HG03354 (cell line): ENCODE measurements around the gene NTN1.
"Not testable (repeated sequence)": the region's sequence is repeated elsewhere in the genome, so short reads cannot be mapped to it uniquely, and the experiment has no call there.

Experiments
- ATAC-seq: cut with Tn5 transposase; IDR thresholded peaks from one replicate; pipeline ENCODE4 v1.9.1; 2021; ENCODE audit warnings: mild to moderate bottlenecking; ENCODE audit not compliant: unreplicated experiment, poor library complexity, severe bottlenecking

NTN1 gene

GRCh38 chr17:9072696-9073339 lies 51.5 kb downstream of the NTN1 start:
- ATAC-seq, result no peak

GRCh38 chr17:9074131-9074530 lies 52.8 kb downstream of the NTN1 start:
- no peak for ATAC-seq

GRCh38 chr17:9079461-9080103 lies 58.3 kb downstream of the NTN1 start:
- no peak for ATAC-seq

- ATAC-seq, result no peak
Observed at GRCh38 chr17:9080296-9080914, 59.1 kb downstream of the NTN1 start.

GRCh38 chr17:9080983-9081382 lies 59.7 kb downstream of the NTN1 start:
- ATAC-seq, result no peak

GRCh38 chr17:9086577-9086976 lies 65.3 kb downstream of the NTN1 start:
- no peak for ATAC-seq

GRCh38 chr17:9087921-9088320 lies 66.6 kb downstream of the NTN1 start:
- ATAC-seq, result no peak

GRCh38 chr17:9090641-9091096 lies 69.4 kb downstream of the NTN1 start:
- ATAC-seq, result no peak

GRCh38 chr17:9094193-9094592 lies 72.9 kb downstream of the NTN1 start:
- ATAC-seq, result no peak

- no peak for ATAC-seq
Observed at GRCh38 chr17:9095390-9095789, 74.1 kb downstream of the NTN1 start.

GRCh38 chr17:9098242-9098825 lies 77.0 kb downstream of the NTN1 start:
- ATAC-seq, result no peak

- no peak for ATAC-seq
Observed at GRCh38 chr17:9101356-9101755, 80.0 kb downstream of the NTN1 start.

- ATAC-seq, result not testable (repeated sequence)
Observed at GRCh38 chr17:9103193-9103592, 81.9 kb downstream of the NTN1 start.

GRCh38 chr17:9104370-9105041 lies 83.2 kb downstream of the NTN1 start:
- ATAC-seq, result no peak

- no peak for ATAC-seq
Observed at GRCh38 chr17:9105068-9105868, 84.0 kb downstream of the NTN1 start.

- not testable (repeated sequence) for ATAC-seq
Observed at GRCh38 chr17:9106278-9106677, 85.0 kb downstream of the NTN1 start.

- ATAC-seq, result no peak
Observed at GRCh38 chr17:9107527-9107926, 86.2 kb downstream of the NTN1 start.

- no peak for ATAC-seq
Observed at GRCh38 chr17:9108146-9108545, 86.8 kb downstream of the NTN1 start.

- no peak for ATAC-seq
Observed at GRCh38 chr17:9109933-9110332, 88.6 kb downstream of the NTN1 start.
